Measurements from ENCODE around the gene TNFSF9.

TNFSF9 gene
- long read RNA-seq, donor 1, result 0 reads
- long read RNA-seq, donor 2, result 0 reads
- long read RNA-seq, donor 3, result 0 reads
- long read RNA-seq, donor 4, partial matches to known transcripts, result 0 of 1 reads
- long read RNA-seq, donor 4, other reads (novel, unspliced or antisense), result 0 of 1 reads
- long read RNA-seq, donor 5, result 0 reads
- long read RNA-seq, donor 6, result 0 reads
- long read RNA-seq, donor 7, result 0 reads
- long read RNA-seq, donor 8, result 0 reads

GRCh38 chr19:6530386-6531162 is at the start of gene TNFSF9:
Gene TNFSF9 (plus strand): TSS chr19:6531026. CDS start chr19:6531037, 11 bp downstream.
- peak; percentile 89 for DNase-seq

- no peak for DNase-seq
Measured at GRCh38 chr19:6481541-6482342, 49.1 kb upstream of the TNFSF9 start, which contains the start of gene DENND1C. Gene DENND1C (minus strand): TSS chr19:6481787. CDS start chr19:6481695, 92 bp downstream.

- DNase-seq, result no peak
Measured at GRCh38 chr19:6482343-6482686, 48.5 kb upstream of the TNFSF9 start.

GRCh38 chr19:6483235-6483634 is 47.6 kb upstream of the TNFSF9 start:
- no peak for DNase-seq

- DNase-seq, result no peak
Measured at GRCh38 chr19:6484230-6484629, 46.6 kb upstream of the TNFSF9 start.

- no peak for DNase-seq
Measured at GRCh38 chr19:6484831-6485230, 46.0 kb upstream of the TNFSF9 start.

GRCh38 chr19:6489278-6490061 is 41.4 kb upstream of the TNFSF9 start:
- DNase-seq, result no peak

GRCh38 chr19:6490134-6490533 is 40.7 kb upstream of the TNFSF9 start:
- DNase-seq, result no peak

- DNase-seq, result no peak
Measured at GRCh38 chr19:6491802-6492592, 38.8 kb upstream of the TNFSF9 start.

GRCh38 chr19:6494438-6495036 is 36.3 kb upstream of the TNFSF9 start:
- no peak for DNase-seq

- no peak for DNase-seq
Measured at GRCh38 chr19:6495947-6496346, 34.9 kb upstream of the TNFSF9 start.

GRCh38 chr19:6498294-6499036 is 32.4 kb upstream of the TNFSF9 start:
- DNase-seq, result no peak

GRCh38 chr19:6499052-6499790 is 31.6 kb upstream of the TNFSF9 start:
- no peak for DNase-seq

GRCh38 chr19:6500837-6501739 is 29.7 kb upstream of the TNFSF9 start:
- no peak for DNase-seq

GRCh38 chr19:6501740-6502648 is 28.8 kb upstream of the TNFSF9 start, which contains the start of gene TUBB4A:
Gene TUBB4A (minus strand): TSS chr19:6502309. CDS start chr19:6502212, 97 bp downstream.
- peak; percentile 65 for DNase-seq

GRCh38 chr19:6503407-6504201 is 27.2 kb upstream of the TNFSF9 start:
- no peak for DNase-seq

Data from right kidney (tissue), 9 donors.